ENCODE results near the gene KRTAP10-7. TPM values are rescaled to one million over a fixed set of nuclear protein-coding genes. Genes with fewer than 3 reads are reported as not detected.
"Not testable (repeated sequence)": the region's sequence is repeated elsewhere in the genome, so short reads cannot be mapped to it uniquely, and the experiment has no call there.

The KRTAP10-7 gene
- total RNA-seq, 4 donors from 2014 or later = not detected

- Histone ChIP-seq H3K4me1 (no peaks in the 10 kb centered on the region), H3K4me3 (no peak within 1 kb of the TSS), H3K9me3 (peaks cover 9 to 27% of the 10 kb centered on the region in 2 donors), H3K27me3 (peaks cover 11% of the 10 kb centered on the region), H3K27ac (no peak within 1 kb of the TSS), H3K36me3 (no peaks in the 10 kb centered on the region)
- no peak for DNase-seq
- intact Hi-C loops (cut with DNase I; ENCODE audit: low total_unique reads) (no loop called here), in situ Hi-C loops (cut with MboI; ENCODE audit: low pct_ligation_motif_present in 1 of 4, low pct_unique_long_range_greater_than_20kb in 1 of 4, low sequenced_read_pairs in 3 of 4) (no loop called here)
- TF ChIP-seq EP300 (IDR thresholded peaks at IDR 0.05; ENCODE audit: low read depth) (no peak), CTCF (IDR thresholded peaks at IDR 0.05) (no peak), POLR2AphosphoS5 (IDR thresholded peaks at IDR 0.05) (no peak), POLR2A (IDR thresholded peaks at IDR 0.05) (no peak)
- WGBS, 2 donors (ENCODE audit: low coverage in 1 of 2) = 57% methylated on average over 7 of the region's 7 CpGs; no CpG with 5 or more reads in 1 of the 2 donors
Measured at GRCh38 chr21:44626673-44627143, 26.3 kb downstream of the KRTAP10-7 start, which contains the start of gene KRTAP10-9. Gene KRTAP10-9 (plus strand): TSS chr21:44627093. CDS start chr21:44627172, 79 bp downstream.

- Histone ChIP-seq H3K9me3 (peaks cover 12 to 33% of the 10 kb centered on the region in 2 donors), H3K27me3 (peaks cover 11% of the 10 kb centered on the region)
- H3K36me3 ChIP-seq; H3K27ac ChIP-seq; H3K4me1 ChIP-seq; DNase-seq; intact Hi-C loops (cut with DNase I; ENCODE audit: low total_unique reads); in situ Hi-C loops (cut with MboI; ENCODE audit: low pct_ligation_motif_present in 1 of 4, low pct_unique_long_range_greater_than_20kb in 1 of 4, low sequenced_read_pairs in 3 of 4); H3K4me3 ChIP-seq: not testable (repeated sequence)
- WGBS, 2 donors (ENCODE audit: low coverage in 1 of 2) = 74% methylated on average over 17 of the region's 20 CpGs; no CpG with 5 or more reads in 1 of the 2 donors
Measured at GRCh38 chr21:44627181-44627822, 26.9 kb downstream of the KRTAP10-7 start.

GRCh38 chr21:44627831-44628233 lies 27.4 kb downstream of the KRTAP10-7 start:
- H3K4me3 ChIP-seq; intact Hi-C loops (cut with DNase I; ENCODE audit: low total_unique reads); DNase-seq; in situ Hi-C loops (cut with MboI; ENCODE audit: low pct_ligation_motif_present in 1 of 4, low pct_unique_long_range_greater_than_20kb in 1 of 4, low sequenced_read_pairs in 3 of 4); H3K36me3 ChIP-seq; H3K4me1 ChIP-seq; H3K27ac ChIP-seq: not testable (repeated sequence)
- Histone ChIP-seq H3K27me3 (peaks cover 11% of the 10 kb centered on the region), H3K9me3 (peaks cover 13 to 37% of the 10 kb centered on the region in 2 donors)
- WGBS, 2 donors (ENCODE audit: low coverage in 1 of 2) = 46% methylated on average over 13 of the region's 15 CpGs; no CpG with 5 or more reads in 1 of the 2 donors

- H3K27me3 ChIP-seq = peaks cover 11% of the 10 kb centered on the region
- no peaks in the 10 kb centered on the region for H3K4me1 ChIP-seq
- no peak for DNase-seq
- in situ Hi-C loops (cut with MboI; ENCODE audit: low pct_ligation_motif_present in 1 of 4, low pct_unique_long_range_greater_than_20kb in 1 of 4, low sequenced_read_pairs in 3 of 4) (no loop called here), intact Hi-C loops (cut with DNase I; ENCODE audit: low total_unique reads) (no loop called here)
- no peaks in the 10 kb centered on the region for H3K36me3 ChIP-seq
- H3K27ac ChIP-seq = no peak overlapping the region
- 40 to 80% methylated on average over 3 to 16 of the region's 18 CpGs for WGBS, 2 donors (ENCODE audit: low coverage in 1 of 2)
- H3K4me3 ChIP-seq = no peak overlapping the region
- no peak for TF ChIP-seq POLR2AphosphoS5 (IDR thresholded peaks at IDR 0.05)
- TF ChIP-seq CTCF (IDR thresholded peaks at IDR 0.05) = no peak
- no peak for TF ChIP-seq EP300 (IDR thresholded peaks at IDR 0.05; ENCODE audit: low read depth)
- no peak for TF ChIP-seq POLR2A (IDR thresholded peaks at IDR 0.05)
- H3K9me3 ChIP-seq = peaks cover 4 to 29% of the 10 kb centered on the region in 2 donors
Measured at GRCh38 chr21:44628707-44629391, 28.5 kb downstream of the KRTAP10-7 start.

- intact Hi-C loops (cut with DNase I; ENCODE audit: low total_unique reads) (no loop called here), in situ Hi-C loops (cut with MboI; ENCODE audit: low pct_ligation_motif_present in 1 of 4, low pct_unique_long_range_greater_than_20kb in 1 of 4, low sequenced_read_pairs in 3 of 4) (no loop called here)
- H3K36me3 ChIP-seq = no peaks in the 10 kb centered on the region
- no peaks in the 10 kb centered on the region for H3K4me1 ChIP-seq
- peaks cover 11% of the 10 kb centered on the region for H3K27me3 ChIP-seq
- H3K4me3 ChIP-seq = no peak overlapping the region
- H3K27ac ChIP-seq = no peak overlapping the region
- TF ChIP-seq POLR2AphosphoS5 (IDR thresholded peaks at IDR 0.05) (no peak), CTCF (IDR thresholded peaks at IDR 0.05) (no peak), POLR2A (IDR thresholded peaks at IDR 0.05) (no peak), EP300 (IDR thresholded peaks at IDR 0.05; ENCODE audit: low read depth) (no peak)
- WGBS, 2 donors (ENCODE audit: low coverage in 1 of 2) = 68 to 88% methylated on average over 2 of the region's 2 CpGs
- H3K9me3 ChIP-seq = peaks cover 4 to 18% of the 10 kb centered on the region in 2 donors
- no peak for DNase-seq
Measured at GRCh38 chr21:44630440-44630839, 30.0 kb downstream of the KRTAP10-7 start.
